ENCODE results near the gene ASB4. TPM values are rescaled to one million over a fixed set of nuclear protein-coding genes. Genes with fewer than 3 reads are reported as not detected.

Gene ASB4
- polyA plus RNA-seq, 1 experiment = not detected

- no peak for TF ChIP-seq CTCF (IDR thresholded peaks at IDR 0.05; ENCODE audit: insufficient read depth, low read depth, low read length)
- CTCF ChIA-PET = interaction anchor here (1.2 to 28.1 kb wide), 4 partner anchors 9 to 155 kb away, joined by 4 to 591 read pairs (median 20); no protein-coding TSS in a partner anchor
These were observed 49.9 kb downstream of the ASB4 start for GRCh38 chr7:95535662-95536061.

GRCh38 chr7:95536656-95537311 lies 51.0 kb downstream of the ASB4 start:
- no peak for TF ChIP-seq CTCF (IDR thresholded peaks at IDR 0.05; ENCODE audit: insufficient read depth, low read depth, low read length)
- POLR2A ChIA-PET = no interaction called here
- CTCF ChIA-PET = interaction anchor here (1.2 to 28.1 kb wide), 4 partner anchors 8 to 154 kb away, joined by 4 to 591 read pairs (median 20); no protein-coding TSS in a partner anchor
- Histone ChIP-seq H3K4me3 (ENCODE audit: low read depth, low read length) (no peak overlapping the region), H3K27me3 (ENCODE audit: control insufficient read depth, insufficient read depth, low read length) (peaks cover 15% of the 10 kb centered on the region), H3K36me3 (ENCODE audit: control insufficient read depth, insufficient read depth, low read length) (no peaks in the 10 kb centered on the region)
- DNase-seq (ENCODE audit: low read depth) = no peak

More at GRCh38 chr7:95535662-95536061, 49.9 kb downstream of the ASB4 start:
- H3K27me3 ChIP-seq (ENCODE audit: control insufficient read depth, insufficient read depth, low read length) = peaks cover 12% of the 10 kb centered on the region
- H3K36me3 ChIP-seq (ENCODE audit: control insufficient read depth, insufficient read depth, low read length) = no peaks in the 10 kb centered on the region
- POLR2A ChIA-PET = no interaction called here
- no peak for DNase-seq (ENCODE audit: low read depth)
- H3K4me3 ChIP-seq (ENCODE audit: low read depth, low read length) = no peak overlapping the region

GRCh38 chr7:95537468-95537867 lies 51.7 kb downstream of the ASB4 start:
- POLR2A ChIA-PET = no interaction called here
- CTCF ChIA-PET = interaction anchor here (6.8 to 28.1 kb wide), 3 partner anchors 7 to 153 kb away, joined by 34 to 591 read pairs (median 89); no protein-coding TSS in a partner anchor
- Histone ChIP-seq H3K4me3 (ENCODE audit: low read depth, low read length) (no peak overlapping the region), H3K36me3 (ENCODE audit: control insufficient read depth, insufficient read depth, low read length) (no peaks in the 10 kb centered on the region), H3K27me3 (ENCODE audit: control insufficient read depth, insufficient read depth, low read length) (peaks cover 15% of the 10 kb centered on the region)
- no peak for DNase-seq (ENCODE audit: low read depth)
- TF ChIP-seq CTCF (IDR thresholded peaks at IDR 0.05; ENCODE audit: insufficient read depth, low read depth, low read length) = no peak

GRCh38 chr7:95539426-95539825 lies 53.7 kb downstream of the ASB4 start:
- ChIA-PET POLR2A (no interaction called here), CTCF (interaction anchor here (1.6 to 28.1 kb wide), 4 partner anchors 11 to 151 kb away, joined by 4 to 591 read pairs (median 50); no protein-coding TSS in a partner anchor)
- peaks cover 11% of the 10 kb centered on the region for H3K27me3 ChIP-seq (ENCODE audit: control insufficient read depth, insufficient read depth, low read length)
- no peaks in the 10 kb centered on the region for H3K36me3 ChIP-seq (ENCODE audit: control insufficient read depth, insufficient read depth, low read length)
- TF ChIP-seq CTCF (IDR thresholded peaks at IDR 0.05; ENCODE audit: insufficient read depth, low read depth, low read length) = no peak
- no peak overlapping the region for H3K4me3 ChIP-seq (ENCODE audit: low read depth, low read length)
- no peak for DNase-seq (ENCODE audit: low read depth)

- Histone ChIP-seq H3K36me3 (ENCODE audit: control insufficient read depth, insufficient read depth, low read length) (no peaks in the 10 kb centered on the region), H3K27me3 (ENCODE audit: control insufficient read depth, insufficient read depth, low read length) (peaks cover 9% of the 10 kb centered on the region), H3K4me3 (ENCODE audit: low read depth, low read length) (no peak overlapping the region)
- no peak for TF ChIP-seq CTCF (IDR thresholded peaks at IDR 0.05; ENCODE audit: insufficient read depth, low read depth, low read length)
- ChIA-PET POLR2A (no interaction called here), CTCF (interaction anchor here (1.5 to 28.1 kb wide), 6 partner anchors 12 to 150 kb away, joined by 4 to 591 read pairs (median 10); no protein-coding TSS in a partner anchor)
- no peak for DNase-seq (ENCODE audit: low read depth)
These were observed 54.6 kb downstream of the ASB4 start for GRCh38 chr7:95540366-95540765.

Data from BJ (cell line).